Measurements from ENCODE around the gene CLSTN2. TPM values are rescaled to one million over a fixed set of nuclear protein-coding genes. Genes with fewer than 3 reads are reported as not detected.

The CLSTN2 gene
- polyA plus RNA-seq, 3 donors = not detected

GRCh38 chr3:140077406-140077805 lies 142.4 kb downstream of the CLSTN2 start:
- Histone ChIP-seq H2AFZ (ENCODE audit: insufficient read depth, low read depth, low read length, poor library complexity, severe bottlenecking) (no peak overlapping the region), H3K79me2 (ENCODE audit: insufficient read depth, low read length) (no peaks in the 10 kb centered on the region), H3K4me2 (replicated peaks; ENCODE audit: extremely low read depth, low read length, poor library complexity, severe bottlenecking) (no peak overlapping the region), H4K20me1 (ENCODE audit: insufficient read depth, low read length) (no peaks in the 10 kb centered on the region), H3K9me3 (replicated peaks in 1 of 2; ENCODE audit: control insufficient read depth in 1 of 2, insufficient read depth in 1 of 2, low read length in 2 of 2) (no peaks in the 10 kb centered on the region), H3K9ac (ENCODE audit: insufficient read depth, low read length, poor library complexity, severe bottlenecking) (no peak overlapping the region), H3K27ac (ENCODE audit: low read depth in 1 of 2, low read length in 2 of 2) (no peak overlapping the region), H3K36me3 (replicated peaks in 1 of 2; ENCODE audit: control insufficient read depth in 1 of 2, insufficient read depth in 2 of 2, low read length in 2 of 2) (no peaks in the 10 kb centered on the region), H3K4me1 (ENCODE audit: control insufficient read depth in 1 of 2, insufficient read depth in 2 of 2, low read length in 2 of 2) (no peaks in the 10 kb centered on the region), H3K27me3 (ENCODE audit: control insufficient read depth in 2 of 2, insufficient read depth in 2 of 2, low read length in 2 of 2) (no peaks in the 10 kb centered on the region), H3K4me3 (replicated peaks in 1 of 3; ENCODE audit: low read depth in 2 of 3, low read length in 3 of 3) (no peak overlapping the region)
- TF ChIP-seq CTCF (IDR thresholded peaks at IDR 0.05) = no peak
- peaks cover 0 to 5% (median 3%) of the 10 kb centered on the region in 3 donors for H3K27me3 Mint-ChIP-seq (ENCODE audit: low read depth in 3 of 3)
- H3K4me3 Mint-ChIP-seq = no peak overlapping the region
- DNase-seq = no peak
- intact Hi-C loops (cut with micrococcal nuclease) = no loop called here
- H3K36me3 Mint-ChIP-seq = no peaks in the 10 kb centered on the region
- WGBS (ENCODE audit: insufficient coverage) = no CpG with 5 or more reads among the region's 3 CpGs
- peaks cover 0 to 9% (median 3%) of the 10 kb centered on the region in 7 donors for H3K9me3 Mint-ChIP-seq
- no peak overlapping the region for H3K27ac Mint-ChIP-seq
- H3K4me1 Mint-ChIP-seq = no peaks in the 10 kb centered on the region

- DNase-seq = no peak
- Mint-ChIP-seq H3K36me3 (no peaks in the 10 kb centered on the region), H3K27me3 (ENCODE audit: low read depth in 3 of 3) (peaks cover 0 to 6% (median 3%) of the 10 kb centered on the region in 3 donors), H3K4me1 (no peaks in the 10 kb centered on the region), H3K27ac (no peak overlapping the region), H3K4me3 (no peak overlapping the region), H3K9me3 (peaks cover 0 to 9% (median 3%) of the 10 kb centered on the region in 7 donors)
- intact Hi-C loops (cut with micrococcal nuclease) = no loop called here
- Histone ChIP-seq H3K27ac (ENCODE audit: low read depth in 1 of 2, low read length in 2 of 2) (no peak overlapping the region), H3K27me3 (ENCODE audit: control insufficient read depth in 2 of 2, insufficient read depth in 2 of 2, low read length in 2 of 2) (no peaks in the 10 kb centered on the region), H3K9me3 (replicated peaks in 1 of 2; ENCODE audit: control insufficient read depth in 1 of 2, insufficient read depth in 1 of 2, low read length in 2 of 2) (no peaks in the 10 kb centered on the region), H2AFZ (ENCODE audit: insufficient read depth, low read depth, low read length, poor library complexity, severe bottlenecking) (no peak overlapping the region), H3K79me2 (ENCODE audit: insufficient read depth, low read length) (no peaks in the 10 kb centered on the region), H4K20me1 (ENCODE audit: insufficient read depth, low read length) (no peaks in the 10 kb centered on the region), H3K36me3 (replicated peaks in 1 of 2; ENCODE audit: control insufficient read depth in 1 of 2, insufficient read depth in 2 of 2, low read length in 2 of 2) (no peaks in the 10 kb centered on the region), H3K4me1 (ENCODE audit: control insufficient read depth in 1 of 2, insufficient read depth in 2 of 2, low read length in 2 of 2) (no peaks in the 10 kb centered on the region), H3K4me2 (replicated peaks; ENCODE audit: extremely low read depth, low read length, poor library complexity, severe bottlenecking) (no peak overlapping the region), H3K4me3 (replicated peaks in 1 of 3; ENCODE audit: low read depth in 2 of 3, low read length in 3 of 3) (no peak overlapping the region), H3K9ac (ENCODE audit: insufficient read depth, low read length, poor library complexity, severe bottlenecking) (no peak overlapping the region)
- no peak for TF ChIP-seq CTCF (IDR thresholded peaks at IDR 0.05)
- 85% methylated on average over 2 of the region's 4 CpGs for WGBS (ENCODE audit: insufficient coverage)
These were observed 143.4 kb downstream of the CLSTN2 start for GRCh38 chr3:140078343-140078742.
